Breast epithelium (tissue), 4 donors: ENCODE data around the gene FAM227B. TPM values are rescaled to one million over a fixed set of nuclear protein-coding genes. Genes with fewer than 3 reads are reported as not detected.
"Not testable (repeated sequence)": the region's sequence is repeated elsewhere in the genome, so short reads cannot be mapped to it uniquely, and the experiment has no call there.

Source experiments
- DNase-seq, 2 donors: peaks; one replicate each; pipeline ENCODE4 v3.0.0-alpha.2; 2019; ENCODE audit warnings: low spot score in 2 of 2
- H3K27ac ChIP-seq, 2 donors: fragments of 200-600 bp; sonication (generic) in 1 of 2; one replicate each; pipeline ENCODE4 v1.5.1; 2016 to 2019; ENCODE audit warnings: mild to moderate bottlenecking in 1 of 2
- H3K27me3 ChIP-seq, 2 donors: fragments of 200-600 bp; sonication (generic) in 1 of 2; one replicate each; pipeline versions ENCODE4 v1.5.1 to v1.6.0; 2017 to 2019; ENCODE audit warnings: control low read depth in 1 of 2, mild to moderate bottlenecking in 1 of 2
- H3K36me3 ChIP-seq: fragments of 200-600 bp; one replicate; pipeline ENCODE4 v1.5.1; 2019
- H3K4me1 ChIP-seq, 2 donors: fragments of 200-600 bp; sonication (generic); one replicate each; pipeline ENCODE4 v1.5.1; 2016 to 2019; ENCODE audit warnings: control low read depth in 1 of 2
- H3K4me3 ChIP-seq, 3 donors: fragments of 200-600 bp; sonication (generic); 1 replicate in 2 of 3; 2 replicates in 1 of 3; pipeline ENCODE4 v1.5.1; 2016 to 2019; ENCODE audit warnings: mild to moderate bottlenecking in 3 of 3, moderate library complexity in 2 of 3
- H3K9me3 ChIP-seq, 2 donors: fragments of 200-600 bp; sonication (generic) in 1 of 2; one replicate each; pipeline ENCODE4 v1.5.1; 2016 to 2019; ENCODE audit warnings: control low read depth in 1 of 2
- CTCF ChIP-seq, 3 donors: fragments of 450-650 bp; IDR thresholded peaks; one replicate each; pipeline ENCODE4 v1.5.1; 2016 to 2017; ENCODE audit warnings: antibody characterized with exemption in 3 of 3, mild to moderate bottlenecking in 3 of 3, moderate library complexity in 3 of 3
- POLR2A ChIP-seq: fragments of 450-650 bp; IDR thresholded peaks from one replicate; pipeline ENCODE4 v1.6.1; 2016; ENCODE audit warnings: antibody characterized with exemption, mild to moderate bottlenecking, moderate library complexity
- POLR2AphosphoS5 ChIP-seq, 3 donors: sonication (generic); formaldehyde crosslinking; IDR thresholded peaks; one replicate each; pipeline ENCODE4 v1.6.1; 2017; ENCODE audit warnings: antibody characterized with exemption in 3 of 3
- intact Hi-C: fragments of 100-400 bp; cut with DNase I; formaldehyde crosslinking; loops from one replicate; pipeline ENCODE4 v1.15.1; 2023; ENCODE audit warnings: low total_unique reads
- total RNA-seq, 3 donors: library from RNA; depleted of rRNA; stranded (reverse); fragments of >200 nt; gene quantifications; one replicate each; pipeline ENCODE4 v1.1.0, GENCODE V29; 2016

Gene FAM227B
- total RNA-seq, 3 donors from 2014 or later: 1.3 to 13.0 (median 4.9) TPM

DNA sequence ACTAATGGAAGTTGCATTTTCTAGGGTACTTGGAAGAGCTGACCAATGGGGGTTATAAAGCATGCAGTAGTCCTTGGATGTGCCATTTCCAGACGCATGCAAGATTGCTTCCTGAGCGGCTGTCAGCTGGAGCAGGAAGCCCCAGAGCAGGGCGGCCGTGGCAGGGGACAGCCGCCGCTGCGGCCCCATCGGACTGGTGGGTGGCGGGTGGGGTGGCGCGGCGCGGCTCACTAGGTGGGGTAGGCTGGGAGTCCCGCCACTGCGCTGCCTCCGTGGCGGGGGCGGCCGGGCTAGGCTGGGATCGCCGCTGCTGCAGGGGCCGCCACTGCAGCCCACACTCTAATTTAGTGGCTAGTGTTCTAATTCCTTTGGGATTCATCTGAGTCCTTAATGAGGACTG is 254.1 kb downstream of the FAM227B start:
- no peak for TF ChIP-seq POLR2A
- TF ChIP-seq POLR2AphosphoS5 (IDR thresholded peaks at IDR 0.05): no peak
- TF ChIP-seq CTCF (IDR thresholded peaks at IDR 0.05): no peak
- Histone ChIP-seq H3K27me3 (no peaks in the 10 kb centered on the region), H3K9me3 (no peaks in the 10 kb centered on the region), H3K27ac (no peak overlapping the region), H3K36me3 (no peaks in the 10 kb centered on the region), H3K4me3 (no peak overlapping the region), H3K4me1 (no peaks in the 10 kb centered on the region)
- intact Hi-C loops: no loop called here
- DNase-seq: no peak

- intact Hi-C loops: no loop called here
- TF ChIP-seq CTCF (IDR thresholded peaks at IDR 0.05) (no peak), POLR2A (no peak), POLR2AphosphoS5 (IDR thresholded peaks at IDR 0.05) (no peak)
Observed at GRCh38 chr15:49361370-49361769, 259.2 kb downstream of the FAM227B start.

GRCh38 chr15:49354439-49354838 is 266.2 kb downstream of the FAM227B start:
- H3K27me3 ChIP-seq, intact Hi-C loops, H3K4me1 ChIP-seq, DNase-seq, H3K36me3 ChIP-seq, H3K27ac ChIP-seq, H3K9me3 ChIP-seq, H3K4me3 ChIP-seq: not testable (repeated sequence)

More at GRCh38 chr15:49361370-49361769, 259.2 kb downstream of the FAM227B start:
- Histone ChIP-seq H3K4me1 (no peaks in the 10 kb centered on the region), H3K4me3 (no peak overlapping the region), H3K36me3 (no peaks in the 10 kb centered on the region), H3K27ac (no peak overlapping the region), H3K9me3 (no peaks in the 10 kb centered on the region), H3K27me3 (no peaks in the 10 kb centered on the region)
- no peak for DNase-seq

DNA sequence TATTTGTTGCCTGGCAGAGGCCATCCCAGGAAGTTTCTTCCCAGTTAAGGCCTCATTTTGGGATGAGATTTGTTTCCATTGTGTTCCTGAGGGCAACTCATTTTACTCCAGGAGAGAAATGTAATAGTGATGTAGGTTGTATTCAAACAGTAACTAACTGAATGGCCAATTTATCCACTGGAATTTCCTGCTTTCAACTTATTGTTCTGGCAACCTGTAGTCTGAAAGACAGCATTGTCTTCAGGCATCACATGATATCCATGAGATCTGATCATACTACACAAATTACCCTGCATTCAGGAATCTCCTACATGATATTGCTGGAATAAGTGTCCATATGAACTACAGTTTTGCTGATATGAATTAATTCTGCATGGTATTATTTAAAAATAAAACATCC is 277.1 kb downstream of the FAM227B start:
- Histone ChIP-seq H3K27ac (no peak overlapping the region), H3K9me3 (peaks cover 10 to 22% of the 10 kb centered on the region in 2 donors), H3K4me3 (no peak overlapping the region), H3K4me1 (no peaks in the 10 kb centered on the region), H3K27me3 (no peaks in the 10 kb centered on the region), H3K36me3 (no peaks in the 10 kb centered on the region)
- DNase-seq: no peak
- TF ChIP-seq POLR2A: no peak
- no peak for TF ChIP-seq CTCF (IDR thresholded peaks at IDR 0.05)
- TF ChIP-seq POLR2AphosphoS5 (IDR thresholded peaks at IDR 0.05): no peak
- intact Hi-C loops: no loop called here

DNA sequence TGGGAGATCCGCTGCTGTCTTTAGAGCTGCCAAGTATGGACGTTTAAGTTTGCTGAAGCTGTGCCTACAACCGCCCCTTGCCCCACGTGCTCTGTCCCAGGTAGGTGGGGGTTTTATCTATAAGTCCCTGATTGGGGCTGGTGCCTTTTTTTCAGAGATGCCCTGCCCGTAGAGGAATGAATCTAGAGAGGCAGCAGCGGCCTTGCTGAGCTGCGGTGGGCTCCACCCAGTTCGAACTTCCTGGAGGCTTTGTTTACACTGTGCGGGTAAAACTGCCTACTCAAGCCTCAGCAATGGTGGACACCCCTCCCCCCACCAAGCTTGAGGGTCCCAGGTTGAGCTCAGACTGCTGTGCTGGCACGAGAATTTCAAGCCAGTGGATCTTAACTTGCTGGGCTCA is 281.0 kb downstream of the FAM227B start:
- DNase-seq: no peak
- Histone ChIP-seq H3K4me1 (no peaks in the 10 kb centered on the region), H3K27me3 (no peaks in the 10 kb centered on the region), H3K27ac (no peak overlapping the region), H3K4me3 (no peak overlapping the region), H3K36me3 (no peaks in the 10 kb centered on the region), H3K9me3 (peaks cover 10 to 22% of the 10 kb centered on the region in 2 donors)
- intact Hi-C loops: no loop called here
- TF ChIP-seq CTCF (IDR thresholded peaks at IDR 0.05) (no peak), POLR2AphosphoS5 (IDR thresholded peaks at IDR 0.05) (no peak), POLR2A (no peak)

GRCh38 chr15:49331951-49332350 is 288.7 kb downstream of the FAM227B start:
- TF ChIP-seq CTCF (IDR thresholded peaks at IDR 0.05): no peak
- no peak for TF ChIP-seq POLR2AphosphoS5 (IDR thresholded peaks at IDR 0.05)
- no peak for TF ChIP-seq POLR2A
- intact Hi-C loops: no loop called here
- H3K27me3 ChIP-seq: no peaks in the 10 kb centered on the region
- no peaks in the 10 kb centered on the region for H3K36me3 ChIP-seq
- no peak for DNase-seq
- H3K4me1 ChIP-seq: no peaks in the 10 kb centered on the region
- no peak overlapping the region for H3K4me3 ChIP-seq
- no peaks in the 10 kb centered on the region for H3K9me3 ChIP-seq
- H3K27ac ChIP-seq: no peak overlapping the region
